K562 (cell line): ENCODE results near the gene NAA80. TPM values are rescaled to one million over a fixed set of nuclear protein-coding genes. Genes with fewer than 3 reads are reported as not detected.
A peak's percentile ranks its signal among the peaks of the same experiment; 100 is the strongest.

Source experiments
- ATF7 ChIP-seq: fragments of 450-650 bp; IDR thresholded peaks from 2 replicates; pipeline ENCODE4 v1.7.1; 2014; ENCODE audit warnings: mild to moderate bottlenecking, moderate library complexity
- CEBPG ChIP-seq, 3 experiments: fragments of 200-800 bp in 1 of 3; sonication (Bioruptor generic) in 1 of 3; sonication (generic) in 1 of 3; formaldehyde crosslinking in 1 of 3; IDR thresholded peaks in 2 of 3; conservative IDR thresholded peaks in 1 of 3; 2 replicates each; pipeline versions ENCODE4 v1.6.1 to v1.8.0; 2016 to 2022; ENCODE audit warnings: missing compliant biosample characterization in 2 of 3, missing genetic modification characterization in 2 of 3, mild to moderate bottlenecking in 1 of 3, missing genetic modification reagents in 1 of 3
- CREB1 ChIP-seq, 2 experiments: sonication (generic) in 1 of 2; formaldehyde crosslinking in 1 of 2; IDR thresholded peaks; 2 replicates each; pipeline versions ENCODE4 v1.6.1 to v1.8.0; 2012 to 2022; ENCODE audit warnings: inconsistent platforms in 1 of 2, mild to moderate bottlenecking in 1 of 2, missing genetic modification reagents in 1 of 2, moderate library complexity in 1 of 2
- CREBBP ChIP-seq: IDR thresholded peaks from one replicate; pipeline ENCODE4 v1.6.1; 2012; ENCODE audit warnings: low read depth, mild to moderate bottlenecking, control low read depth, inconsistent platforms, low read length
- HDAC6 ChIP-seq: IDR thresholded peaks from 2 replicates; pipeline ENCODE4 v1.6.1; 2012; ENCODE audit warnings: low read depth, mild to moderate bottlenecking, control low read depth, inconsistent platforms, low read length, moderate library complexity
- JUND ChIP-seq, 2 experiments: IDR thresholded peaks; 2 replicates in 1 of 2; 3 replicates in 1 of 2; pipeline ENCODE4 v1.6.1; 2011; ENCODE audit warnings: borderline replicate concordance in 2 of 2, low read depth in 2 of 2, low read length in 2 of 2, improper control_type of control experiment in 1 of 2, missing biosample characterization in 1 of 2, missing genetic modification characterization in 1 of 2, missing genetic modification reagents in 1 of 2
- MYNN ChIP-seq, 2 experiments: sonication (generic); formaldehyde crosslinking in 1 of 2; IDR thresholded peaks; 2 replicates each; pipeline versions ENCODE4 v1.5.0 to v1.6.1; 2016 to 2020; ENCODE audit warnings: antibody characterized with exemption in 1 of 2, missing genetic modification reagents in 1 of 2
- PCBP2 ChIP-seq: fragments of 200-400 bp; formaldehyde crosslinking; IDR thresholded peaks from 2 replicates; pipeline ENCODE4 v1.6.1; 2018; ENCODE audit warnings: low read length, low read depth, mild to moderate bottlenecking, moderate library complexity; ENCODE audit not compliant: poor library complexity, severe bottlenecking
- POLR2G ChIP-seq: fragments of 200-400 bp; formaldehyde crosslinking; IDR thresholded peaks from 2 replicates; pipeline ENCODE4 v1.6.1; 2017; ENCODE audit warnings: low read depth, mild to moderate bottlenecking, antibody characterized with exemption, low read length, moderate library complexity
- SMARCE1 ChIP-seq: fragments of 450-650 bp; IDR thresholded peaks from 2 replicates; pipeline ENCODE4 v1.7.1; 2016; ENCODE audit warnings: mild to moderate bottlenecking
- SP1 ChIP-seq: sonication (generic); formaldehyde crosslinking; IDR thresholded peaks from 2 replicates; pipeline ENCODE4 v1.8.1; 2022; ENCODE audit warnings: mild to moderate bottlenecking, missing genetic modification reagents
- TRIM24 ChIP-seq, 2 experiments: fragments of 450-650 bp; IDR thresholded peaks; 2 replicates each; pipeline ENCODE4 v1.6.1; 2016
- ZNF224 ChIP-seq: sonication (generic); formaldehyde crosslinking; IDR thresholded peaks from 2 replicates; pipeline ENCODE4 v1.8.0; 2022; ENCODE audit warnings: mild to moderate bottlenecking, missing genetic modification reagents
- ZNF696 ChIP-seq: fragments of 250-450 bp; sonication (Bioruptor Pico); conservative IDR thresholded peaks from 2 replicates; pipeline ENCODE4 v1.4.0; 2020; ENCODE audit warnings: mild to moderate bottlenecking, moderate library complexity
- ZNF764 ChIP-seq: fragments of 250-450 bp; sonication (Bioruptor Pico); IDR thresholded peaks from 2 replicates; pipeline ENCODE4 v1.4.0; 2020; ENCODE audit warnings: low read depth, mild to moderate bottlenecking, moderate library complexity
- polyA plus RNA-seq, 8 experiments: library from polyadenylated mRNA; depleted of rRNA in 4 of 8; stranded (reverse) in 5 of 8; unstranded in 3 of 8; fragments of >200 nt; fragmentation: Nextera tagmentation in 2 of 8; fragmentation: Illumina TruSeq in 1 of 8; extraction: Ambion mirVana in 2 of 8; extraction: Trizol in 1 of 8; gene quantifications; 2 replicates each; pipeline versions ENCODE4 v1.2.1 to v1.2.3, GENCODE V29; 2011 to 2014; ENCODE audit warnings: inconsistent platforms in 1 of 8, missing spikeins in 1 of 8
- total RNA-seq, 7 experiments: library from RNA; depleted of rRNA in 6 of 7; stranded (reverse); fragments of >200 nt in 6 of 7; fragmentation: Illumina TruSeq in 2 of 7; extraction: Trizol in 2 of 7; gene quantifications; 2 replicates each; pipeline versions ENCODE4 v1.2.1 to v1.2.3, GENCODE V29; 2011 to 2021; ENCODE audit warnings: low replicate concordance in 1 of 7
- TF ChIP-seq, protein P1 (sequence below): fragments of 450-650 bp; formaldehyde crosslinking; conservative IDR thresholded peaks from 2 replicates; pipeline ENCODE4 v1.4.0; 2022; ENCODE audit warnings: mild to moderate bottlenecking, missing genetic modification characterization
- TF ChIP-seq, protein P2 (sequence below): sonication (generic); formaldehyde crosslinking; IDR thresholded peaks from 2 replicates; pipeline ENCODE4 v1.8.0; 2023; ENCODE audit warnings: mild to moderate bottlenecking, missing genetic modification reagents
- TF ChIP-seq, protein P3 (sequence below): sonication (generic); formaldehyde crosslinking; IDR thresholded peaks from 2 replicates; pipeline ENCODE4 v1.9.0; 2022; ENCODE audit warnings: mild to moderate bottlenecking, missing genetic modification reagents

Gene NAA80
- total and polyA plus RNA-seq, 9 of the 15 experiments (the other 6 are each of a cell fraction or from before 2014, with no cell fraction given) = 0.82 to 24.0 (median 8.6) TPM

GRCh38 chr3:50316657-50317242 lies 17.5 kb upstream of the NAA80 start (continued):
- TF ChIP-seq CEBPG (CRISPR knock-in tag; IDR thresholded peaks at IDR 0.05) (0 out of 2 replicates have a peak, but pooled peaks have one; percentile 8), CEBPG (tag; conservative IDR thresholded peaks at IDR 0.05 in 1 of 2, IDR thresholded peaks at IDR 0.05 in 1 of 2) (no peak), PCBP2 (no peak), MYNN (IDR thresholded peaks at IDR 0.05) (0 out of 2 replicates have a peak, but pooled peaks have one; percentile 22), MYNN (CRISPR knock-in tag; IDR thresholded peaks at IDR 0.05) (no peak), ATF7 (0 out of 2 replicates have a peak, but pooled peaks have one; percentile 15), TRIM24 (IDR thresholded peaks at IDR 0.05) (no peak), CREB1 (IDR thresholded peaks at IDR 0.05) (no peak), CREB1 (CRISPR knock-in tag; IDR thresholded peaks at IDR 0.05) (0 out of 2 replicates have a peak, but pooled peaks have one; percentile 27), JUND (IDR thresholded peaks at IDR 0.05; ENCODE audit: borderline replicate concordance, low read depth, low read length) (peak; percentile 95), JUND (tag; IDR thresholded peaks at IDR 0.05; ENCODE audit: borderline replicate concordance, low read depth, low read length) (peak; percentile 92; the same call in 2 of the 3 replicates), SP1 (0 out of 2 replicates have a peak, but pooled peaks have one; percentile 37), ZNF696 (no peak), SMARCE1 (0 out of 2 replicates have a peak, but pooled peaks have one; percentile 39), CREBBP (no peak), HDAC6 (no peak), POLR2G (0 out of 2 replicates have a peak, but pooled peaks have one; percentile 31), ZNF224 (CRISPR knock-in tag) (no peak), ZNF764 (CRISPR knock-in tag) (no peak)
- TF ChIP-seq, protein P1, sequence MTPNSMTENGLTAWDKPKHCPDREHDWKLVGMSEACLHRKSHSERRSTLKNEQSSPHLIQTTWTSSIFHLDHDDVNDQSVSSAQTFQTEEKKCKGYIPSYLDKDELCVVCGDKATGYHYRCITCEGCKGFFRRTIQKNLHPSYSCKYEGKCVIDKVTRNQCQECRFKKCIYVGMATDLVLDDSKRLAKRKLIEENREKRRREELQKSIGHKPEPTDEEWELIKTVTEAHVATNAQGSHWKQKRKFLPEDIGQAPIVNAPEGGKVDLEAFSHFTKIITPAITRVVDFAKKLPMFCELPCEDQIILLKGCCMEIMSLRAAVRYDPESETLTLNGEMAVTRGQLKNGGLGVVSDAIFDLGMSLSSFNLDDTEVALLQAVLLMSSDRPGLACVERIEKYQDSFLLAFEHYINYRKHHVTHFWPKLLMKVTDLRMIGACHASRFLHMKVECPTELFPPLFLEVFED (CRISPR knock-in tag) = no peak
- TF ChIP-seq, protein P2, sequence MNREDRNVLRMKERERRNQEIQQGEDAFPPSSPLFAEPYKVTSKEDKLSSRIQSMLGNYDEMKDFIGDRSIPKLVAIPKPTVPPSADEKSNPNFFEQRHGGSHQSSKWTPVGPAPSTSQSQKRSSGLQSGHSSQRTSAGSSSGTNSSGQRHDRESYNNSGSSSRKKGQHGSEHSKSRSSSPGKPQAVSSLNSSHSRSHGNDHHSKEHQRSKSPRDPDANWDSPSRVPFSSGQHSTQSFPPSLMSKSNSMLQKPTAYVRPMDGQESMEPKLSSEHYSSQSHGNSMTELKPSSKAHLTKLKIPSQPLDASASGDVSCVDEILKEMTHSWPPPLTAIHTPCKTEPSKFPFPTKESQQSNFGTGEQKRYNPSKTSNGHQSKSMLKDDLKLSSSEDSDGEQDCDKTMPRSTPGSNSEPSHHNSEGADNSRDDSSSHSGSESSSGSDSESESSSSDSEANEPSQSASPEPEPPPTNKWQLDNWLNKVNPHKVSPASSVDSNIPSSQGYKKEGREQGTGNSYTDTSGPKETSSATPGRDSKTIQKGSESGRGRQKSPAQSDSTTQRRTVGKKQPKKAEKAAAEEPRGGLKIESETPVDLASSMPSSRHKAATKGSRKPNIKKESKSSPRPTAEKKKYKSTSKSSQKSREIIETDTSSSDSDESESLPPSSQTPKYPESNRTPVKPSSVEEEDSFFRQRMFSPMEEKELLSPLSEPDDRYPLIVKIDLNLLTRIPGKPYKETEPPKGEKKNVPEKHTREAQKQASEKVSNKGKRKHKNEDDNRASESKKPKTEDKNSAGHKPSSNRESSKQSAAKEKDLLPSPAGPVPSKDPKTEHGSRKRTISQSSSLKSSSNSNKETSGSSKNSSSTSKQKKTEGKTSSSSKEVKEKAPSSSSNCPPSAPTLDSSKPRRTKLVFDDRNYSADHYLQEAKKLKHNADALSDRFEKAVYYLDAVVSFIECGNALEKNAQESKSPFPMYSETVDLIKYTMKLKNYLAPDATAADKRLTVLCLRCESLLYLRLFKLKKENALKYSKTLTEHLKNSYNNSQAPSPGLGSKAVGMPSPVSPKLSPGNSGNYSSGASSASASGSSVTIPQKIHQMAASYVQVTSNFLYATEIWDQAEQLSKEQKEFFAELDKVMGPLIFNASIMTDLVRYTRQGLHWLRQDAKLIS (CRISPR knock-in tag) = no peak
- TF ChIP-seq, protein P3, sequence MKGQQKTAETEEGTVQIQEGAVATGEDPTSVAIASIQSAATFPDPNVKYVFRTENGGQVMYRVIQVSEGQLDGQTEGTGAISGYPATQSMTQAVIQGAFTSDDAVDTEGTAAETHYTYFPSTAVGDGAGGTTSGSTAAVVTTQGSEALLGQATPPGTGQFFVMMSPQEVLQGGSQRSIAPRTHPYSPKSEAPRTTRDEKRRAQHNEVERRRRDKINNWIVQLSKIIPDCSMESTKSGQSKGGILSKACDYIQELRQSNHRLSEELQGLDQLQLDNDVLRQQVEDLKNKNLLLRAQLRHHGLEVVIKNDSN = peak; percentile 17; the same call in 1 of the 2 replicates
